SK-N-SH treated with all-trans-retinoic acid at 6 μM for 48 hours (cell line): ENCODE data around the gene FUT7.
"Not testable (repeated sequence)": the region's sequence is repeated elsewhere in the genome, so short reads cannot be mapped to it uniquely, and the experiment has no call there.

Experiments used
- ISL1 ChIP-seq: fragments of 250-450 bp; sonication (Bioruptor Pico); IDR thresholded peaks from 2 replicates; pipeline ENCODE4 v2.1.2; 2022; ENCODE audit warnings: mild to moderate bottlenecking, moderate library complexity
- ZNF70 ChIP-seq: fragments of 450-650 bp; formaldehyde crosslinking; IDR thresholded peaks from 2 replicates; pipeline ENCODE4 v1.5.0; 2020; ENCODE audit warnings: mild to moderate bottlenecking, moderate library complexity
- TF ChIP-seq, protein P1 (sequence below): fragments of 250-450 bp; sonication (Bioruptor Pico); IDR thresholded peaks from 2 replicates; pipeline ENCODE4 v1.8.0; 2020; ENCODE audit warnings: mild to moderate bottlenecking, moderate library complexity, borderline replicate concordance
- TF ChIP-seq, protein P2 (sequence below): fragments of 250-450 bp; sonication (Bioruptor Pico); IDR thresholded peaks from 2 replicates; pipeline ENCODE4 v1.5.1; 2021; ENCODE audit warnings: mild to moderate bottlenecking, moderate library complexity

- TF ChIP-seq, protein P1, sequence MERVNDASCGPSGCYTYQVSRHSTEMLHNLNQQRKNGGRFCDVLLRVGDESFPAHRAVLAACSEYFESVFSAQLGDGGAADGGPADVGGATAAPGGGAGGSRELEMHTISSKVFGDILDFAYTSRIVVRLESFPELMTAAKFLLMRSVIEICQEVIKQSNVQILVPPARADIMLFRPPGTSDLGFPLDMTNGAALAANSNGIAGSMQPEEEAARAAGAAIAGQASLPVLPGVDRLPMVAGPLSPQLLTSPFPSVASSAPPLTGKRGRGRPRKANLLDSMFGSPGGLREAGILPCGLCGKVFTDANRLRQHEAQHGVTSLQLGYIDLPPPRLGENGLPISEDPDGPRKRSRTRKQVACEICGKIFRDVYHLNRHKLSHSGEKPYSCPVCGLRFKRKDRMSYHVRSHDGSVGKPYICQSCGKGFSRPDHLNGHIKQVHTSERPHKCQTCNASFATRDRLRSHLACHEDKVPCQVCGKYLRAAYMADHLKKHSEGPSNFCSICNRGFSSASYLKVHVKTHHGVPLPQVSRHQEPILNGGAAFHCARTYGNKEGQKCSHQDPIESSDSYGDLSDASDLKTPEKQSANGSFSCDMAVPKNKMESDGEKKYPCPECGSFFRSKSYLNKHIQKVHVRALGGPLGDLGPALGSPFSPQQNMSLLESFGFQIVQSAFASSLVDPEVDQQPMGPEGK, result not testable (repeated sequence)
- TF ChIP-seq ISL1, ZNF70 (CRISPR knock-in tag): not testable (repeated sequence)
- TF ChIP-seq, protein P2, sequence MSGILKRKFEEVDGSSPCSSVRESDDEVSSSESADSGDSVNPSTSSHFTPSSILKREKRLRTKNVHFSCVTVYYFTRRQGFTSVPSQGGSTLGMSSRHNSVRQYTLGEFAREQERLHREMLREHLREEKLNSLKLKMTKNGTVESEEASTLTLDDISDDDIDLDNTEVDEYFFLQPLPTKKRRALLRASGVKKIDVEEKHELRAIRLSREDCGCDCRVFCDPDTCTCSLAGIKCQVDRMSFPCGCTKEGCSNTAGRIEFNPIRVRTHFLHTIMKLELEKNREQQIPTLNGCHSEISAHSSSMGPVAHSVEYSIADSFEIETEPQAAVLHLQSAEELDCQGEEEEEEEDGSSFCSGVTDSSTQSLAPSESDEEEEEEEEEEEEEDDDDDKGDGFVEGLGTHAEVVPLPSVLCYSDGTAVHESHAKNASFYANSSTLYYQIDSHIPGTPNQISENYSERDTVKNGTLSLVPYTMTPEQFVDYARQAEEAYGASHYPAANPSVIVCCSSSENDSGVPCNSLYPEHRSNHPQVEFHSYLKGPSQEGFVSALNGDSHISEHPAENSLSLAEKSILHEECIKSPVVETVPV (CRISPR knock-in tag), result not testable (repeated sequence)
These were observed 27.6 kb downstream of the FUT7 start for GRCh38 chr9:137004285-137004684.
